ENCODE measurements around the gene BAHD1. TPM values are rescaled to one million over a fixed set of nuclear protein-coding genes. Genes with fewer than 3 reads are reported as not detected.

BAHD1 gene
- total RNA-seq, 4 donors from 2014 or later = 8.8 to 27.4 (median 13.5) TPM

DNA sequence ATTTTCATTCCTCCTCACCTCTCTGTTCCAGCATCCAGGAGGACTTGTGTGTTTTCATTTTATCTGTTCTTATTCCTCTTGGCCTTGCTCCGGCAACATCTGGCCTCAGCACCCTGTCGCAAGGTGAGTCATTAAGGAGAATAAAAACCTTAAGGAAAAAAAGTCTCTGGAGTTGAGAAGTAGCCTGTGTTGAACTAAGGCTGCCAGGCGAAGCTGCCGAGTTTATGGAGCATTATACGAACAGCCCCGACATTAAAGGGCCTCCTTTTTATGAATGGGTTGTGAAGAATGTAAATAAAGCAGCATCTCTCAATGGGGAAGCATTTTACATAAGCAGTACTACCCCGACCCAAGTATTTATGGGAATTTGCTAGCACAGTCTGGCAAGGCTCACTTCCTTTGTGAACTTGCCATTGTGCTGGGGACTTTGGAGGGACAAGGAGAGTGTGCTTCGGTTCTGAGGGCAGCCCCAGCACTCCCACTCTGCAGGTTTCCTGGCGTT lies 4.7 kb downstream of the BAHD1 start:
- Histone ChIP-seq H3K4me3 (no peak overlapping the region), H3K4me1 (peaks cover 5 to 9% of the 10 kb centered on the region in 2 donors)
- in situ Hi-C loops (cut with MboI; ENCODE audit: low sequenced_read_pairs in 4 of 4) = no loop called here

DNA sequence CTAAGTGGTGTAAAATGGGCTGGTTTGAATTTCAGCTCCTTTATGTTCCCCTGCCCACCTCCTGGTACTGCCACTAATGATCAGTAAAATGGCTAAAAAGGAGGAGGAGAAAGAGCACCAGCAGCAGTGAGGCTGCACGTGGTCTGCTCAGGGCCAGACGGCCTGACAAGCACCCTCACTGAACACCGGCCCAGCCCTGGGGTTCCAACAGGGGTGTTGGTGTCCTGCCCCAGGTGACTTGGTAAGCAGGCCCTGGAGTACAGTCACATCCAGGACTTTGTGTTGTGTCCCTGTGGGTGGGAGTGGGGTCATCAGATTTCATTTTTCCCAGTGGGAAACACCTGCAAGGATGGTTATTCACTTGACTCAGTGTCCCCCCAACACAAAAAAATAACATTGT lies 5.4 kb downstream of the BAHD1 start:
- no peak for TF ChIP-seq CTCF (IDR thresholded peaks at IDR 0.05 in 4 of 5, conservative IDR thresholded peaks at IDR 0.05 in 1 of 5)
- DNase-seq (no peak), ATAC-seq (no peak)
- in situ Hi-C loops (cut with MboI; ENCODE audit: low sequenced_read_pairs in 4 of 4) (no loop called here), intact Hi-C loops (cut with DNase I; ENCODE audit: low total_unique reads) (loop anchor here (10.0 kb wide), 1 partner anchor 119 kb away; the partner anchor contains the start of genes CCDC32 and RPUSD2)
- H3K4me1 ChIP-seq = peaks cover 5 to 9% of the 10 kb centered on the region in 2 donors
- no peaks in the 10 kb centered on the region for H3K9me3 ChIP-seq
- H3K4me3 ChIP-seq = no peak overlapping the region
- H3K36me3 ChIP-seq = no peaks in the 10 kb centered on the region
- H3K27me3 ChIP-seq = no peaks in the 10 kb centered on the region
- H3K27ac ChIP-seq = no peak overlapping the region

More for the DNA sequence above, 4.7 kb downstream of the BAHD1 start:
- no peak for TF ChIP-seq POLR2A (IDR thresholded peaks at IDR 0.05)
- no peak for TF ChIP-seq CTCF (IDR thresholded peaks at IDR 0.05 in 4 of 5, conservative IDR thresholded peaks at IDR 0.05 in 1 of 5)
- DNase-seq = no peak
- no peak overlapping the region for H3K27ac ChIP-seq
- no peak for ATAC-seq
- H3K36me3 ChIP-seq = no peaks in the 10 kb centered on the region
- no peaks in the 10 kb centered on the region for H3K9me3 ChIP-seq
- intact Hi-C loops (cut with DNase I; ENCODE audit: low total_unique reads) = loop anchor here (10.0 kb wide), 1 partner anchor 119 kb away; the partner anchor contains the start of genes CCDC32 and RPUSD2
- no peaks in the 10 kb centered on the region for H3K27me3 ChIP-seq

GRCh38 chr15:40448354-40448753 lies 7.6 kb downstream of the BAHD1 start:
- in situ Hi-C loops (cut with MboI; ENCODE audit: low sequenced_read_pairs in 4 of 4) (no loop called here), intact Hi-C loops (cut with DNase I; ENCODE audit: low total_unique reads) (loop anchor here (10.0 kb wide), 1 partner anchor 116 kb away; the partner anchor contains the start of genes CCDC32 and RPUSD2)

DNA sequence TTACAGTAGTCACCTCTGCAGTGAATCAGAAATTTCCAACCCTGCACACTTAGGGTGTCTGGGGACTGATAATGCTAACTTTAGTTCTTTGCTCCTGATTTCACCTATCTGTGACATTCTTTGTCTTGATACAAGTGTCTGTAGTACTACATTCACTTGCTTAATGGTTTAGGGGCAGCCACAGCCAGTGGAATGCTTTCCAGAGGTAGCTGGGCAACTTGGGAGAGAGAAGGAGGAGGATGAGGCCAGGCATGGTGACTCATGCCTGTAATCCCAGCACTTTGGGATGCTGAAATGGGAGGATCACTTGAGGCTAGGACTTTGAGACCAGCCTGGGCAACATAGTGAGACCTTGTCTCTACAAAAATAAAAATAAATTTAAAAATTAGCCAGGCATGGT lies 8.5 kb downstream of the BAHD1 start:
- in situ Hi-C loops (cut with MboI; ENCODE audit: low sequenced_read_pairs in 4 of 4) = no loop called here
- Histone ChIP-seq H3K4me1 (peaks cover 0 to 5% of the 10 kb centered on the region in 2 donors), H3K27me3 (no peaks in the 10 kb centered on the region), H3K9me3 (no peaks in the 10 kb centered on the region), H3K4me3 (no peak overlapping the region), H3K27ac (no peak overlapping the region), H3K36me3 (no peaks in the 10 kb centered on the region)
- intact Hi-C loops (cut with DNase I; ENCODE audit: low total_unique reads) = loop anchor here (10.0 kb wide), 1 partner anchor 116 kb away; the partner anchor contains the start of genes CCDC32 and RPUSD2
- ATAC-seq (no peak), DNase-seq (no peak)
- TF ChIP-seq CTCF (IDR thresholded peaks at IDR 0.05 in 4 of 5, conservative IDR thresholded peaks at IDR 0.05 in 1 of 5) (no peak), POLR2A (IDR thresholded peaks at IDR 0.05) (no peak)

More at GRCh38 chr15:40448354-40448753, 7.6 kb downstream of the BAHD1 start:
- no peak overlapping the region for H3K4me3 ChIP-seq
- H3K9me3 ChIP-seq = no peaks in the 10 kb centered on the region
- TF ChIP-seq POLR2A (IDR thresholded peaks at IDR 0.05) = no peak
- no peak for TF ChIP-seq CTCF (IDR thresholded peaks at IDR 0.05 in 4 of 5, conservative IDR thresholded peaks at IDR 0.05 in 1 of 5)
- no peak overlapping the region for H3K27ac ChIP-seq
- ATAC-seq (no peak), DNase-seq (no peak)
- no peaks in the 10 kb centered on the region for H3K4me1 ChIP-seq
- no peaks in the 10 kb centered on the region for H3K27me3 ChIP-seq
- H3K36me3 ChIP-seq = no peaks in the 10 kb centered on the region

DNA sequence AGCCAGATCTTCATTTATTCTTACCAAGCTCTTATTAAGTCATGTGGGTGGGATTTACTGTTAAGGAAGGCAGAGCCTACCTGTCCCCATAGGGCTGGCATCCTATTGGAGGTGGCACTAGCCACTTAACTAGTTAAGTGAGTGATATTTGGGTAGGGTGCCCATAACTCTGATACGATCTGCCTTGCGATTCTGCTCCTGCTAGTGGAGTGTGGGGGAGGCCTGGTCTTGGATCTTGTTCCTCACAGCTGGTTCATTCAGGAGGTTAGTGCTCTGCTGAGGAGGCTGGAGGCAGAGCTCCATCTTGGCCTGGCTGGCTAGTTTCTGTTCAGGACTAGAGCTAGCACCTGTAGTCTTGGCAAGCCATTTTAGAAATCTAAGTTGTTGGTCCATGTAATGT lies 9.3 kb downstream of the BAHD1 start:
- intact Hi-C loops (cut with DNase I; ENCODE audit: low total_unique reads) = no loop called here
- H3K27me3 ChIP-seq = no peaks in the 10 kb centered on the region

More for the DNA sequence above, 9.3 kb downstream of the BAHD1 start:
- Histone ChIP-seq H3K27ac (no peak overlapping the region), H3K4me3 (no peak overlapping the region), H3K4me1 (peaks cover 0 to 5% of the 10 kb centered on the region in 2 donors), H3K9me3 (no peaks in the 10 kb centered on the region), H3K36me3 (no peaks in the 10 kb centered on the region)
- TF ChIP-seq POLR2A (IDR thresholded peaks at IDR 0.05) (no peak), CTCF (IDR thresholded peaks at IDR 0.05 in 4 of 5, conservative IDR thresholded peaks at IDR 0.05 in 1 of 5) (no peak)
- no peak for ATAC-seq
- DNase-seq = no peak
- in situ Hi-C loops (cut with MboI; ENCODE audit: low sequenced_read_pairs in 4 of 4) = no loop called here

Measured in gastrocnemius medialis (tissue), 4 donors.